H1 (cell line): ENCODE data around the gene ARAP3.

Experiments
- CBX8 ChIP-seq: fragments of 300-800, 300-1000 bp; sonication (generic); IDR thresholded peaks from 2 replicates; pipeline ENCODE4 v1.7.1; 2016; ENCODE audit warnings: low read depth, low read length, borderline replicate concordance
- CHD1 ChIP-seq: IDR thresholded peaks from 2 replicates; pipeline ENCODE4 v1.6.1; 2012; ENCODE audit warnings: low read depth, low read length, improper control_type of control experiment
- CHD2 ChIP-seq: IDR thresholded peaks from 2 replicates; pipeline ENCODE4 v1.6.1; 2012; ENCODE audit warnings: low read length, improper control_type of control experiment
- CTCF ChIP-seq, 3 experiments: IDR thresholded peaks; 1 replicate in 2 of 3; 2 replicates in 1 of 3; pipeline versions ENCODE4 v1.5.1 to v1.6.1; 2011; ENCODE audit warnings: low read length in 3 of 3, mild to moderate bottlenecking in 3 of 3, inconsistent platforms in 2 of 3, low read depth in 1 of 3, moderate library complexity in 1 of 3; ENCODE audit not compliant: insufficient read depth in 1 of 3; ENCODE audit errors: control extremely low read depth in 1 of 3
- EP300 ChIP-seq, 2 experiments: IDR thresholded peaks; 1 replicate in 1 of 2; 2 replicates in 1 of 2; pipeline ENCODE4 v1.6.1; 2011 to 2012; ENCODE audit warnings: low read depth in 2 of 2, low read length in 2 of 2, mild to moderate bottlenecking in 2 of 2, borderline replicate concordance in 1 of 2, inconsistent platforms in 1 of 2, moderate library complexity in 1 of 2
- GABPA ChIP-seq: IDR thresholded peaks from 2 replicates; pipeline ENCODE4 v1.6.1; 2011; ENCODE audit warnings: mild to moderate bottlenecking, low read length, moderate library complexity, borderline replicate concordance; ENCODE audit not compliant: insufficient read depth
- NRF1 ChIP-seq: IDR thresholded peaks from 2 replicates; pipeline ENCODE4 v1.6.1; 2011; ENCODE audit warnings: mild to moderate bottlenecking, low read depth, low read length, improper control_type of control experiment
- RAD21 ChIP-seq, 2 experiments: IDR thresholded peaks in 1 of 2; conservative IDR thresholded peaks in 1 of 2; 2 replicates each; pipeline ENCODE4 v1.6.1; 2011; ENCODE audit warnings: low read depth in 2 of 2, low read length in 2 of 2, improper control_type of control experiment in 1 of 2, inconsistent platforms in 1 of 2, mild to moderate bottlenecking in 1 of 2, moderate library complexity in 1 of 2
- RBBP5 ChIP-seq: IDR thresholded peaks from 2 replicates; pipeline ENCODE4 v1.7.1; 2012; ENCODE audit warnings: low read depth, mild to moderate bottlenecking, inconsistent platforms, low read length, moderate library complexity, borderline replicate concordance
- SIN3A ChIP-seq, 2 experiments: IDR thresholded peaks in 1 of 2; conservative IDR thresholded peaks in 1 of 2; 2 replicates each; pipeline ENCODE4 v1.6.1; 2011 to 2012; ENCODE audit warnings: low read length in 2 of 2, improper control_type of control experiment in 1 of 2, low read depth in 1 of 2, mild to moderate bottlenecking in 1 of 2
- TAF1 ChIP-seq: IDR thresholded peaks from 2 replicates; pipeline ENCODE4 v1.6.1; 2011; ENCODE audit warnings: mild to moderate bottlenecking, low read depth, low read length
- TBP ChIP-seq: IDR thresholded peaks from 2 replicates; pipeline ENCODE4 v1.6.1; 2011; ENCODE audit warnings: low read depth, low read length, improper control_type of control experiment
- YY1 ChIP-seq: IDR thresholded peaks from 2 replicates; pipeline ENCODE4 v1.6.1; 2011; ENCODE audit warnings: low read depth, mild to moderate bottlenecking, low read length

- TF ChIP-seq YY1, result no peak
- TF ChIP-seq NRF1, result no peak
- no peak for TF ChIP-seq EP300 (IDR thresholded peaks at IDR 0.05; ENCODE audit: borderline replicate concordance in 1 of 2, low read depth in 2 of 2, low read length in 2 of 2)
- no peak for TF ChIP-seq CHD2
- TF ChIP-seq RAD21 (IDR thresholded peaks at IDR 0.05 in 1 of 2, conservative IDR thresholded peaks at IDR 0.05 in 1 of 2; ENCODE audit: low read depth in 2 of 2, low read length in 2 of 2), result no peak
- TF ChIP-seq CTCF (IDR thresholded peaks at IDR 0.05; ENCODE audit: control extremely low read depth in 1 of 3, insufficient read depth in 1 of 3, low read depth in 1 of 3, low read length in 3 of 3), result no peak
- no peak for TF ChIP-seq RBBP5
- no peak for TF ChIP-seq CBX8
- no peak for TF ChIP-seq SIN3A (conservative IDR thresholded peaks at IDR 0.05 in 1 of 2, IDR thresholded peaks at IDR 0.05 in 1 of 2; ENCODE audit: low read depth in 1 of 2, low read length in 2 of 2)
- TF ChIP-seq CHD1, result no peak
- TF ChIP-seq TBP, result no peak
- no peak for TF ChIP-seq TAF1
- no peak for TF ChIP-seq GABPA
Observed at GRCh38 chr5:141672841-141673813, 8.9 kb downstream of the ARAP3 start.
